PC-9 (cell line): ENCODE results near the gene ATP10A.

Source experiments
- EZH2 ChIP-seq: fragments of 200-600 bp; sonication (generic); IDR thresholded peaks from 2 replicates; pipeline ENCODE4 v1.8.0; 2017; ENCODE audit warnings: antibody characterized with exemption, low read depth
- TF ChIP-seq, protein P1 (sequence below): fragments of 200-600 bp; sonication (generic); conservative IDR thresholded peaks from 2 replicates; pipeline ENCODE4 v1.6.1; 2017; ENCODE audit warnings: mixed run types, antibody characterized with exemption, mild to moderate bottlenecking, moderate library complexity

- TF ChIP-seq, protein P1, sequence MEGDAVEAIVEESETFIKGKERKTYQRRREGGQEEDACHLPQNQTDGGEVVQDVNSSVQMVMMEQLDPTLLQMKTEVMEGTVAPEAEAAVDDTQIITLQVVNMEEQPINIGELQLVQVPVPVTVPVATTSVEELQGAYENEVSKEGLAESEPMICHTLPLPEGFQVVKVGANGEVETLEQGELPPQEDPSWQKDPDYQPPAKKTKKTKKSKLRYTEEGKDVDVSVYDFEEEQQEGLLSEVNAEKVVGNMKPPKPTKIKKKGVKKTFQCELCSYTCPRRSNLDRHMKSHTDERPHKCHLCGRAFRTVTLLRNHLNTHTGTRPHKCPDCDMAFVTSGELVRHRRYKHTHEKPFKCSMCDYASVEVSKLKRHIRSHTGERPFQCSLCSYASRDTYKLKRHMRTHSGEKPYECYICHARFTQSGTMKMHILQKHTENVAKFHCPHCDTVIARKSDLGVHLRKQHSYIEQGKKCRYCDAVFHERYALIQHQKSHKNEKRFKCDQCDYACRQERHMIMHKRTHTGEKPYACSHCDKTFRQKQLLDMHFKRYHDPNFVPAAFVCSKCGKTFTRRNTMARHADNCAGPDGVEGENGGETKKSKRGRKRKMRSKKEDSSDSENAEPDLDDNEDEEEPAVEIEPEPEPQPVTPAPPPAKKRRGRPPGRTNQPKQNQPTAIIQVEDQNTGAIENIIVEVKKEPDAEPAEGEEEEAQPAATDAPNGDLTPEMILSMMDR, result no peak
- TF ChIP-seq EZH2, result no peak
Observed at GRCh38 chr15:25909325-25909724, 46.2 kb upstream of the ATP10A start.
